Cardiac septum (tissue), 1 donor: ENCODE measurements around the gene ZFAND5. TPM values are rescaled to one million over a fixed set of nuclear protein-coding genes. Genes with fewer than 3 reads are reported as not detected.

Source experiments
- DNase-seq: peaks from one replicate; pipeline ENCODE4 v3.0.0-alpha.2; 2020; ENCODE audit warnings: low spot score
- intact Hi-C: fragments of 100-400 bp; cut with DNase I; formaldehyde crosslinking; loops from one replicate; pipeline ENCODE4 v1.14.0; 2022
- long read RNA-seq: library from polyadenylated mRNA; unstranded; transcript quantifications from one replicate; pipeline ENCODE4 v2.0.0, GENCODE V29; 2021
- total RNA-seq: library from RNA; stranded (reverse); fragmentation: NEBNext Ultra II Directional; extraction: Animal tissue kit (Norgen Biotek cat#: 25700); gene quantifications from one replicate; pipeline ENCODE4 v1.2.1, GENCODE V29; 2021
- donor health status: DM: no; HTN: no; CAD: no.

ZFAND5 gene
- 188 TPM for total RNA-seq
- long read RNA-seq, full-length matches to known transcripts: 145 of 177 reads
- long read RNA-seq, partial matches to known transcripts: 17 of 177 reads
- long read RNA-seq, other reads (novel, unspliced or antisense): 15 of 177 reads

GRCh38 chr9:72364679-72365524, at the start of gene ZFAND5:
ZFAND5 (minus strand) TSS chr9:72365208; CDS start chr9:72360778, 4,430 bp downstream.
- intact Hi-C loops: loop anchor here (2.0 to 5.0 kb wide), 3 partner anchors 60 to 227 kb away; no protein-coding TSS in a partner anchor
- peak; percentile 99 for DNase-seq

GRCh38 chr9:72412483-72413040, 47.6 kb upstream of the ZFAND5 start:
- intact Hi-C loops: no loop called here

GRCh38 chr9:72410214-72410613, 45.2 kb upstream of the ZFAND5 start:
- no peak for DNase-seq
- intact Hi-C loops: no loop called here

More at GRCh38 chr9:72412483-72413040, 47.6 kb upstream of the ZFAND5 start:
- DNase-seq: no peak

- intact Hi-C loops: no loop called here
- DNase-seq: no peak
Measured at GRCh38 chr9:72407114-72407513, 42.1 kb upstream of the ZFAND5 start.

GRCh38 chr9:72402744-72403143, 37.7 kb upstream of the ZFAND5 start:
- no peak for DNase-seq
- intact Hi-C loops: no loop called here

GRCh38 chr9:72401396-72401795, 36.4 kb upstream of the ZFAND5 start:
- intact Hi-C loops: no loop called here
- DNase-seq: no peak

- intact Hi-C loops: no loop called here
Measured at GRCh38 chr9:72400866-72401265, 35.9 kb upstream of the ZFAND5 start.

GRCh38 chr9:72399391-72399790, 34.4 kb upstream of the ZFAND5 start:
- intact Hi-C loops: no loop called here

More at GRCh38 chr9:72400866-72401265, 35.9 kb upstream of the ZFAND5 start:
- DNase-seq: no peak

GRCh38 chr9:72396247-72397091, 31.5 kb upstream of the ZFAND5 start:
- intact Hi-C loops: no loop called here
- no peak for DNase-seq

More at GRCh38 chr9:72399391-72399790, 34.4 kb upstream of the ZFAND5 start:
- DNase-seq: no peak

- intact Hi-C loops: no loop called here
- DNase-seq: no peak
Measured at GRCh38 chr9:72394066-72394465, 29.1 kb upstream of the ZFAND5 start.

GRCh38 chr9:72390907-72391306, 25.9 kb upstream of the ZFAND5 start:
- DNase-seq: no peak
- intact Hi-C loops: no loop called here

GRCh38 chr9:72386186-72386585, 21.2 kb upstream of the ZFAND5 start:
- intact Hi-C loops: loop anchor here (10.0 kb wide), 1 partner anchor 59 kb away; no protein-coding TSS in a partner anchor

GRCh38 chr9:72384710-72385485, 19.9 kb upstream of the ZFAND5 start:
- intact Hi-C loops: loop anchor here (10.0 kb wide), 1 partner anchor 60 kb away; no protein-coding TSS in a partner anchor
- no peak for DNase-seq

More at GRCh38 chr9:72386186-72386585, 21.2 kb upstream of the ZFAND5 start:
- no peak for DNase-seq

- no peak for DNase-seq
- intact Hi-C loops: loop anchor here (10.0 kb wide), 1 partner anchor 61 kb away; no protein-coding TSS in a partner anchor
Measured at GRCh38 chr9:72383978-72384709, 19.1 kb upstream of the ZFAND5 start.

- intact Hi-C loops: loop anchor here (10.0 kb wide), 1 partner anchor 62 kb away; no protein-coding TSS in a partner anchor
Measured at GRCh38 chr9:72382405-72382804, 17.4 kb upstream of the ZFAND5 start.

GRCh38 chr9:72377041-72377440, 12.0 kb upstream of the ZFAND5 start:
- DNase-seq: no peak
- intact Hi-C loops: no loop called here

More at GRCh38 chr9:72382405-72382804, 17.4 kb upstream of the ZFAND5 start:
- DNase-seq: no peak

GRCh38 chr9:72371151-72371550, 6.1 kb upstream of the ZFAND5 start:
- intact Hi-C loops: no loop called here
- no peak for DNase-seq
